Measurements from ENCODE around the gene DCDC1.

The DCDC1 gene

DNA sequence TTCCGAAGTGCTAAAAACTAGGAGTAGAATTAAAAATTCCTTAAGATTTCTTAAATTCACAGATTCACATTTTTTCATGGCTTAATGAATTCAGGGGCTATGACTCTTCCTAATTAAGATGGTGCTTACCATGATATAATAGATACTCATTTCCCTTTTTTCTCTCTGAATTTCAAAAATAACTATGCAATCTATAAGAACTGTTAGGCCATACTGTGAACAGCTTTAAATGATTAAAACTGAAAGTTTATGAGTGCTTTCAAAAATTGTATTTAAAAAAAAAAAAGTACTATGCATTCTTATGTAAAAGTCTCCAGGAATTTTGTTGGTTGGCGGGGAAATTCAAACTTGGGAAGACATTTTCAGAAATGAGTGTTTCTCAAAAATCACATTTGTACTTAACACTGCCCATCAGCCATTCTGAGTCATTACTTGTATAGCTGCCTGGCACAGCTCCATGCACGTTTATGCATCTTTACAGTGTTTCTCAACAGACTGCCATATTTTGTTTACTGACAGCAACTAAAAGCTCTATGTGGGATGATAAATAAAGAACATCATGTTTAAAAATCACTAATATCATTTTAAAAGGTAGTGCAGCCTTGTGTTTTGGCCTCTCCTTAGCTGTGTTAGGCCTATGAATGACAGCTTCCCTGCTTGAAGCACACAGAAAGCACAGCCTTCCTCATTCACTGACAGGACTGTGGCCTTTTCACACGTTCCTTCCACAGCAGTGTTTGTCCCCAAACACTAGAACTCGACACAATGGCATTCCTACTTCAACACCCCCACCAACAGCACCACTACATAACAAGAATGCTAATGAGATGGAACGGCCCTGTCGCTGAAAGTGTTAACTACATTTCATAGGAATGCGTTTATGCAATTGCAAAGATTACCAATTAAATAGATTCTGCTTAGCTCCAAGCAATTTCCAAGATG is 131.4 kb downstream of the DCDC1 start:
- no peak for DNase-seq (ENCODE audit: low read depth, low spot score)

GRCh38 chr11:31236143-31236542 is 133.4 kb downstream of the DCDC1 start:
- no peak for DNase-seq (ENCODE audit: low read depth, low spot score)

- DNase-seq (ENCODE audit: low read depth, low spot score) = no peak
These were observed 136.1 kb downstream of the DCDC1 start for GRCh38 chr11:31233425-31233824.

- DNase-seq (ENCODE audit: low read depth, low spot score) = no peak
These were observed 137.9 kb downstream of the DCDC1 start for GRCh38 chr11:31231601-31232000.

GRCh38 chr11:31218847-31219246 is 150.7 kb downstream of the DCDC1 start:
- DNase-seq (ENCODE audit: low read depth, low spot score) = no peak

- no peak for DNase-seq (ENCODE audit: low read depth, low spot score)
These were observed 155.2 kb downstream of the DCDC1 start for GRCh38 chr11:31214372-31214771.

GRCh38 chr11:31199378-31199777 is 170.2 kb downstream of the DCDC1 start:
- no peak for DNase-seq (ENCODE audit: low read depth, low spot score)

- no peak for DNase-seq (ENCODE audit: low read depth, low spot score)
These were observed 195.4 kb downstream of the DCDC1 start for GRCh38 chr11:31173926-31174680.

- DNase-seq (ENCODE audit: low read depth, low spot score) = peak; percentile 15
These were observed 208.8 kb downstream of the DCDC1 start for GRCh38 chr11:31160504-31161422.

GRCh38 chr11:31150841-31151240 is 218.7 kb downstream of the DCDC1 start:
- no peak for DNase-seq (ENCODE audit: low read depth, low spot score)

DNA sequence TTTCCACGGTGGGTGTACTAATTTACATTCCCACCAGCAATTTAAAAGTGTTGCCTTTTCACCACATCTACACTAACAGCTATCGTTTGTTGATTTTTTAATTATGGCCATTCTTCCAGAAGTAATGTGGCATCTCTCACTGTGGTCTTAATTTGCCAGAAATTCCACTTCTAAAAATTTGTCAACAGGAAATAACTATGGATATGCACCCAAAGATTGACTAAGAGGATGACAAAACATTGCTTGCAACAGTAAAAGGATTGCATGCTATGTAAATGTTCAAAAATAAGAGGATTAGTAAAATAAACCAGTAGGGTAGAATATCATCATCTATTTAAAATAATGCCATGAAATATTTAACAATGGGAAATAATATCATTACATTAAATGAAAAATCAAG is 219.5 kb downstream of the DCDC1 start:
- no peak for DNase-seq (ENCODE audit: low read depth, low spot score)

DNA sequence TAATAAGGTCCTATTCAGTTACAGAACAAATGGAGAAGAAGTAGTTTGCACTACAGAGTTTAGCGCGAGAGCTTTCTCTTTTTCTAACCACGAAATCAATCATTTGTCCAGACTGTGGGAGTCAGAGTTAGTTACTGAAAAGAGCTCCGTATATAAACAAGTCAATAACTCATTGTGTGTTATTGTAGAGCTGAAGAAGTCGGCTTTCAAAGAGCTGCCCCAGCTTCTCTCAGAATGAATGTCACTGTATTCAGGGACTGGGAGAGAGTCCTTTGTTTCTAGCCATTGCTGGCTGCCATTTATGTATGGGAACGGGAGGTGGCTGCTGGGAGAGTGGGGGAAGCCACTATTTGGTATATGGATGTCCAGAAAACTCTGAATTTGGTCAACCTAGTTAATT is 227.8 kb downstream of the DCDC1 start:
- DNase-seq (ENCODE audit: low read depth, low spot score) = no peak

DNA sequence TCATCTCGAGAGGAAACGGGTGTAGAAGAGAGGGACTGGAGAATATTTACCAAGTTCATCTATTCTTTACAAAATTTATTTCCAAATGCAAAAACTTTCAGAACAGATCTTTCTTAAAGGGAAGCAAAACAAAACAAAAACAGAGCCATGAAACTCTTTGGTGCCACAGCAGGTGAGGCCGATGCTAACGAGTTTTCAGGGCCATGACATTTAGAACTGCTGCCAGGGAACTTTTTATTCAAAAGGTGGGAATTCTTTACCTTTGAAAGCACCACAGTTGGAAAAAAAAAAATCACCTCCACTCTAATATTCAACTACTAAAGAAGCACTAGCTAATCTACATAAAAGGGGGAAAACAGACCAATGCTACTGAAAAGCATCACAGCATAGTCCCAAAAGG is 230.1 kb downstream of the DCDC1 start:
- no peak for DNase-seq (ENCODE audit: low read depth, low spot score)

DNA sequence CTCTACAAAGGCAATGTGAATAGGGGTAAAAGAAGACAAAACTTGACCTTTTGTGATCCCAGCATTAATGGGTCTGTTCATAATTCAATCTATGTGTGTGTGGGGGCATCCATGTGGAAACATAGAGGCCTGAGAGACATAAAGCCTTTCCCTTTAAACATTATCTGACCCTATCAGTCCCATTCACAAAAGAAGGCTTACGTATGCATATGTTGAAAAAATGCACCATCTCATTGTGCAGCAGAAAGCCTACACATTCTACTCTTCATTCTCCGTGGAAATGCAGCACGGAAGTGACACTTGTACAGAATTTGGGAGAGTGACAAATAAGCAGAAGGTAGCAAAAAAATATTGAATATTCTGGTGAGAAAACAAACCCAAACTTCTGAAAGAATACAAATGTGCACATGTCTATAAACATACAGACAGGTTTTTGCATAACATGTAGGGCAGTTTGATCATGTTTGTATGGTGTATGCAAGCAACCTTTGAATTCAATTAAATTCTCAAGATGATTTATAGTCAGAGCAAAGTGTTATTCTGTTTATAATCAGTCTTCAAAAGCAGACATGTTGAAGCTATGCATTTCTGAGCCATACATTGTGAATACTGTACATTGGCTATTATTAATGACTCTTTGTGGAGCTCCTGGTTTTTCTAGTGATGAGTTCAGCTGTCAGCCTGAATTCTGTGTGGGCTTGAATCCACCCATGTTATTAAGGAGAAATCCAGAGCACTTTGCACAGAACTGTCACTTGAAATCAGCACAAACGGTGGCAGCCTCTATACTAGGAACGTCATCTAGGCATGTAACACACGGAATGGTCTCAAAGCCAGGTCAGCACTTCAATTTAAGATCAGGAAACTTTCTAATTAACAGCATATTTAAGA is 236.8 kb downstream of the DCDC1 start:
- DNase-seq (ENCODE audit: low read depth, low spot score) = no peak

DNA sequence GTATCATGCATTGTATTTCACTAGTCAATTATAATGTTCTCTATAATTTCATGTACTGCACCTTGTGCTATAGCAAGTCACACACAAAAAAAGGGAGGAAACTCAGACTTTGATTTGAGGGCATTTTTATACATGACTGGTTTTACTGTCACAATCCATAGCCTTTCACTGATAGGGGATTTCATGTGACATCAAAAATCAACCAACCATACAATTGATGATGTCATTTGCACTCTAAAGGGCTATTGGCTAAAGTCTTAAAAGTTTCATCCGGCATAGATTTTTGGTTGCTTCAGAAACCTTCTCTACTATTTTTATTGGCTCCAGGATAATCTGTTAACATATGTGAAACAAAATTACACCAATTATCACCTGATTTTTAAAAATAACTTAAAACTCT is 237.8 kb downstream of the DCDC1 start:
- DNase-seq (ENCODE audit: low read depth, low spot score) = no peak

DNA sequence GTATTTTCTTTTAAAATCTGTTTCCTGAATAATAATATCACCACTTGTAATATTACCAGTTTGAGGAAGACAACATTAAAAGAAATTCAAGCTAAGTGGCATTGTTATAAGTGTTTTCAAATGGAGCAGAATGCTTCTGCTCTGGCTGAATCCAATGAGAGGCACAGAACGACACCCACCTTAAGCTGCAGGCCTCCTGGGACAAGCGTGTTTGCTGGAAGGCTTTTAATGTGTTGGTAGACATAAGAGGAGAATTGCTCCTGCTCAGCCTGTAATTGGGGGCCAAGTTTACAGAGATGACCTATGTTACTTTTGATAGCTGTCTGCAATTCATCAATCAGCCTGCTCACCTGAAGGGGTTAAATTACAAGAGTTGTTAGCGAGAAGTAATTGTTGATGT is 242.2 kb downstream of the DCDC1 start:
- DNase-seq (ENCODE audit: low read depth, low spot score) = no peak

GRCh38 chr11:31120428-31120827 is 249.1 kb downstream of the DCDC1 start:
- DNase-seq (ENCODE audit: low read depth, low spot score) = no peak

DNA sequence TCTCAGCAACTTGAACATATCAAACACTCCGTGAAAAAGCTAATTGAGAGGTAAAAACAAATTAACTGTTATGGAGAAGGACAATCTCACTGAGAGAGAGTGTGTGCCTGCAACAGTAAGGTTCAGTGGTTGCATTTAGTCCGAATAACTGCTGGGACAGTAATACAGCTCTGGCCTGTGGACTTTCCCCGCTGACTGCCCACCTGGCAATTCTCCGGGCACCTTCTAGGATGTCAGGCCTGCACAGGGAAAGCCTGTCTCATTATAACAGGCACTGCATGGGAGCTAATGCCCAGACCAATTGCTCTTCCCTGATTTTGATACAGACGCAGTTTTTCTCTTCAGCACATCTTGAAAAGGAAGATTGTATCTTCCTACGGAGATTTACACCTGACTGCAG is 251.0 kb downstream of the DCDC1 start:
- no peak for DNase-seq (ENCODE audit: low read depth, low spot score)

- no peak for DNase-seq (ENCODE audit: low read depth, low spot score)
These were observed 252.5 kb downstream of the DCDC1 start for GRCh38 chr11:31117038-31117437.

- no peak for DNase-seq (ENCODE audit: low read depth, low spot score)
These were observed 255.1 kb downstream of the DCDC1 start for GRCh38 chr11:31114442-31114841.

DNA sequence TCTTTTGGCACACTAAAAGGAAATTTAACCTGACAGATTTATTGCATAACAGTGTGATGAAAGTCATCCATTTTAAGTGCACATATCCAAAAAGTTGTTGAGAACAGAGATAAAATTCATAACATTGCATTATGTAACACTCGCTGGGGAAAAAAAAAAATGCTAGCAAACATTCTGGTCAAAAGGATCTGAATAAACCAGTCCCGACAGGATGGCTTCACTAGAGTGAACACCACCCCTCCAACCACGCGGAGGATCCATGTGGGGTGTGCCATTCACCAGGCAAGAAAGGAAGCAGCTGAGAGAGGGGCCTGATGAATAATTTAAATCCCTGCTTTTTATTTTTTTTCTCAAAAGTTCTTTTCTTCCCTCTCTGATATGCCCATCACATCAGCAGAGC is 258.7 kb downstream of the DCDC1 start:
- no peak for DNase-seq (ENCODE audit: low read depth, low spot score)
